Prostate gland (tissue), 2 donors: ENCODE measurements around the gene SCGB1C1.

Experiments
- POLR2A ChIP-seq: fragments of 450-650 bp; IDR thresholded peaks from one replicate; pipeline ENCODE4 v1.6.1; 2016; ENCODE audit warnings: antibody characterized with exemption, mild to moderate bottlenecking
- POLR2AphosphoS5 ChIP-seq: sonication (generic); formaldehyde crosslinking; IDR thresholded peaks from one replicate; pipeline ENCODE4 v1.6.1; 2017; ENCODE audit warnings: antibody characterized with exemption
- TF ChIP-seq, protein P1 (sequence below), 4 experiments: fragments of 200-600 bp in 2 of 4; fragments of 450-650 bp in 2 of 4; sonication (generic) in 2 of 4; IDR thresholded peaks; 1 replicate in 3 of 4; 2 replicates in 1 of 4; pipeline ENCODE4 v1.5.1; 2016 to 2019; ENCODE audit warnings: antibody characterized with exemption in 4 of 4, mild to moderate bottlenecking in 2 of 4, moderate library complexity in 2 of 4

- TF ChIP-seq POLR2A (no peak), POLR2AphosphoS5 (no peak)
- TF ChIP-seq, protein P1, sequence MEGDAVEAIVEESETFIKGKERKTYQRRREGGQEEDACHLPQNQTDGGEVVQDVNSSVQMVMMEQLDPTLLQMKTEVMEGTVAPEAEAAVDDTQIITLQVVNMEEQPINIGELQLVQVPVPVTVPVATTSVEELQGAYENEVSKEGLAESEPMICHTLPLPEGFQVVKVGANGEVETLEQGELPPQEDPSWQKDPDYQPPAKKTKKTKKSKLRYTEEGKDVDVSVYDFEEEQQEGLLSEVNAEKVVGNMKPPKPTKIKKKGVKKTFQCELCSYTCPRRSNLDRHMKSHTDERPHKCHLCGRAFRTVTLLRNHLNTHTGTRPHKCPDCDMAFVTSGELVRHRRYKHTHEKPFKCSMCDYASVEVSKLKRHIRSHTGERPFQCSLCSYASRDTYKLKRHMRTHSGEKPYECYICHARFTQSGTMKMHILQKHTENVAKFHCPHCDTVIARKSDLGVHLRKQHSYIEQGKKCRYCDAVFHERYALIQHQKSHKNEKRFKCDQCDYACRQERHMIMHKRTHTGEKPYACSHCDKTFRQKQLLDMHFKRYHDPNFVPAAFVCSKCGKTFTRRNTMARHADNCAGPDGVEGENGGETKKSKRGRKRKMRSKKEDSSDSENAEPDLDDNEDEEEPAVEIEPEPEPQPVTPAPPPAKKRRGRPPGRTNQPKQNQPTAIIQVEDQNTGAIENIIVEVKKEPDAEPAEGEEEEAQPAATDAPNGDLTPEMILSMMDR (IDR thresholded peaks at IDR 0.05): no peak
Measured at GRCh38 chr11:211295-211694, 18.4 kb downstream of the SCGB1C1 start.
